Stromal cell of bone marrow (primary cell): ENCODE results near the gene COL9A2.

Source experiments
- DNase-seq: peaks from one replicate; pipeline ENCODE4 v3.0.0-alpha.2; 2012; ENCODE audit warnings: low read depth

COL9A2 gene

DNA sequence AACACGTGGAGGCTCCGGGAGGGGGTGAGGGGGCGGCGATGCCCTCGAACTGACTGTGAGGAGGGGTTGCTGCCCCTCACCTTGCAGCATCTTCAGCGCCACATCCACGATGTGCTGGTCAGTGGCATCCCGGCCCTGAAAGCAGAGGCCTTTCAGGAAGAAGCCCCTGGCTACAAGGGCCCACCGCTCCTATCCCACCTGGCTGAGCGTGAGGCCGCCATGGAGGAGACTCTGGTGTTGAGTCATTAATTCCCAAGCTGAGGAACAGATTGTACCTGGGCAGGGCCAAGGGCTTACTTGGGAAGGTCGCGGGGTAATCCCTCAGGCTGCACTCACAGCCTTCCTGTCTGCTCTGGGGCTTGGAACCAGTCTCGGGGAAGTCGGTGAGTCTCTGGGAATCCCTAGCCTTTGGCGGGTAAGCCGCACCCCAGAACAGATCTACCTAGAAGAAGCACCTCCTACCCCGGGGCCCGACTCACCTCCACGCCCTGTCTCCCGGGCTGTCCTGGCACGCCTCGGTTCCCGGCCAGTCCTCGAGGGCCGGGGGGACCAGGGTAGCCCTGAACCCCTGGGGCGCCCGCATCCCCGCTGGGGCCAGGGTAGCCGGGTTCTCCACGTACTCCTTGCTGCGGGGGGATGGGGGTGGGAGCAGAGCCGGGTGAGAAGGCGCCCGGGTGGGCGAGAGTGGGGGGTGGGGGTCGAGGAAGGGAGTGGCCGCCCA lies 13.9 kb downstream of the COL9A2 start:
- DNase-seq = no peak

DNA sequence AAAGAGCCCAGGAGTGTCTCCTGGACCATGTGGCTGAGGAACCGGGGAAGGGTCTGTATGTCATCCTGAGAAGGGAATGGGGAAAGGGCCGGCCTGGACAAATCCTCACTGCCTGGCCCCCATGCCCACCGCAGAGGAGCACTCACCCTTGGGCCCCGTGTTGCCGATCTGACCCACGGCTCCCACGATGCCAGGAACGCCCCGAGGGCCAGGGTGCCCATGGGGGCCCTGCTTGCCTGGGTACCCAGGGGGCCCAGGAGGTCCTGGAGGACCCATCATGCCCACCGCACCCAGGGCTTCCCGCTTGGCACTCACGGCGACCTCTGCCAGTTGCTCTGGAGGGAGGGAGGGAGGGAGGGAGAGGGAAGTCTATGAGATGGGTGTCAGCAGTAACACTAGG lies 14.6 kb downstream of the COL9A2 start:
- DNase-seq = no peak

DNA sequence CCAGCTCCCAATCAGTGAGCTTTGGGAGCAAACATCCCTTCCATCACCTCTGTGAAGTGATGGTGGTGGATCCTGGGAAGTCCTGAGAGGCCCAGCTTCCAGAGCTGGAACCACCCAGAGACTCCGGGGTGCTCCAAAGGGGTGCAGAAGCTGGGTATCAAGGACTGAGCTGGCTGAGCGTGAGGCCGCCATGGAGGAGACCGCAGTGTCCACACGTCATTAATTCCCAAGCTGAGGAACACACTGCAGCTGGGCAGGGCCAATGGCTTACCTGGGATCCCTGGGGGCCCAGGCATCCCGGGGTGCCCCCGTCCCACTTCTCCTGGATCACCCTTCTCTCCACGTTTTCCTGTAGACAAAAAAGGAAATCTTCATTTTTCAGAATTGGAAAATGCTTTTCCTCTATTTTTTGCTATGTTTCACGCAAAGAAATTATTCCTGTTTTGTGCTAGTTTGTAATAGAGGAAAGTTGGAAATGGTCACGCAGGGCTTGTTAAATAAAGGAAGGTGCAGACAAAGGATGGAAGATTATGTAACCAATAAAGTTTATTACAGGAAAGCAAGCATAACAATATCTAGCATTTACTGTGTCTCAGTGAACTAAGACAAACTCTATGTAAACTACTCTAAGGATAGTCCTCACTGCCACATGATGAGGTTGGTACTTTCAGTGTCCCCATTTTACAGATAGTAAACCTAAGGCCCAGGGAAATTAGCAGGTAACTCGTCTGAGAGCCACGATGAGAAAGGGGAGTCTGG lies 15.4 kb downstream of the COL9A2 start:
- DNase-seq = no peak

DNA sequence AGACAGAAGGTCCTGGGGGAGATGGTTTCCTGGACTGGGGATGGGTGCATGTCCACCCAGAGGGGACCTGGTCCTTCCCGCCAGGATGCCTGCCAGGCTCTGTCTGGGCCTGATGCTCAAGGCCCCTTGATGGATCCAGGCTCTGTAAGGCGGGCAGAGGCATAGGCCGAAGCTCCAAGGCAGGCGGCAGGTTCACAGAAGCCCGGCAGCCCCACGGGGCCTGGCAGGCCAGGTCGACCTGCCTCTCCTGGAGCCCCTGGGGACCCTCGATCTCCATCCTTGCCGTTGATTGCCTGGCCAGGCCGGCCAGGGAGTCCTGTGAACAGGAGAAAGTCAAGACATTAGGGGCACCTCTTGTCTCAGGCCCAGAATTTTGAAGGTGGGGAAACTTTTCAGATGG lies 16.0 kb downstream of the COL9A2 start:
- DNase-seq = no peak

DNA sequence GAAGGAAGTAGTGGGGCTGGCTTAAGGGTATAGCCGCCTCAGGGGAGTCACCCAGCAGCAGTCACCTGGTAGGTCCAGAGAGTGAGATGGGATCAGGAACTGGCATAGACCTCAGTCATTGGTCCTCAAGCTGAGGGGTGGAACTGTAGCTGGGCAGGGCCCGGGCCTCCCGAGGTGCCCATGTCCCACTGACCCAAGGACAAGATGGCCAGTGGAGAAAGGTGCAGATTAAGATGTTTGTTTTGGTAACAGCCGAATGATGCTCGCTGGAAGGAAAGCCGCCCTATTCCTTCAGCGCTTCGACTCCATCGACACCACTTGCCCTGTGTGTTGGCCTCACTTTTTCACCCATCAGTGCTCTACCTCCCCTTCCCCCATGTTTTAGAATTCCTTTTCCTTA lies 16.4 kb downstream of the COL9A2 start:
- DNase-seq = no peak

DNA sequence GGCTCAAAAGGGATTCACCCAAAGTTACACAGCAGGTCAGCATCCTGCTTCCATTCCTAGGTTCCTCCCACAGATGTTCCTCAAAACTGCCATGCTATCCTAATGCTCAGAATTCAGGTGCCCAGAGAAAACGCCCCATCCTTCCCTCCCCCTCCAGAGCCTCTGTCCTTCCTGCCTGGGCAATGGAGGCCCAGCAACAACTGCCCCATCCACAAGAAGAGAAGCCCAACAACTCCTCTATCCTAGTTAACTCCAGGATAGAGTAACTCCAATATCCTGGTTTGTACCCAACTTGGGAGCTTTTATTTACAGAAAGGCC lies 16.9 kb downstream of the COL9A2 start:
- no peak for DNase-seq

DNA sequence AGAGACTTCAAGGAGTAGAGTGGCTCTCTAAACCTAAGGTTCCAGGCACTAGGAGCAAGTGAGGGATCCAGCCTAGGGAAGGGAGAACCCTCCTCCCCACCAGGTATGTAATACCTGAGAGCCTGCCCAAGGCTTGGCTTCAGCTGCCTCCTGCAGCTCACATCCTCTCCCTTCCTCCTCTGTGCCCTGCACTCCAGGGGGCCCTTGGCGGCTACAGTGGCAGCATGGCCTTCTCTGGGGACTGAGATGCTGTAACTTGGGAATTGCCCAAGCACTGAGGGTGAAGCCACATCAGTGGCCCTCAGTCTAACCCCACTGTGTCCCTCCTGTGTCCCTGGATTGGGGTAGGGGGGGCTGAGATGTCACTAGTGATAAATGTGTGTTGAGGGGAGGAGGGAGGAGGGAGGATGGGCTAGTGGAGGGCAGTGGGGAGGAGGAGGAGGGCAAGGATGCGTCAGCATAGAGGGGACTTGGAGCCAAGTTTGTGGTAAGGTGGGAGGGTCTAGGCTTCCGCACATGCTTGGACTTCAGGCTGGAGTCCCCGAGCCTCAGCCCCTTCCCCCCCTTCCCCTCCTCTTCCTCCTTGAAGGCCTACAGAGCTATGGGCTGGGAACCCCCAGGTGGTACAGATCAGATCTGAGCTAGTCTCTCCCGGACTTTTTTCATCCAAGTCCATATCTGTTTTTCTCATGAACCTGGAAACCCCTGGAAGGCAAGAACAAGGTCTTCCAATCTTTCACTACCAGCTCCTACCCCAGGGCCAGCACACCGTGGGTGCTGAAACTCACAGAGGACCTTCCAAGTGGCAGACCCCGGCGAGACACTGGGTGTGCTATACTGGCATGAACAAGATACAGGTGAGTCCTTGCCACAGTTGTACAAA lies 17.5 kb downstream of the COL9A2 start:
- no peak for DNase-seq

DNA sequence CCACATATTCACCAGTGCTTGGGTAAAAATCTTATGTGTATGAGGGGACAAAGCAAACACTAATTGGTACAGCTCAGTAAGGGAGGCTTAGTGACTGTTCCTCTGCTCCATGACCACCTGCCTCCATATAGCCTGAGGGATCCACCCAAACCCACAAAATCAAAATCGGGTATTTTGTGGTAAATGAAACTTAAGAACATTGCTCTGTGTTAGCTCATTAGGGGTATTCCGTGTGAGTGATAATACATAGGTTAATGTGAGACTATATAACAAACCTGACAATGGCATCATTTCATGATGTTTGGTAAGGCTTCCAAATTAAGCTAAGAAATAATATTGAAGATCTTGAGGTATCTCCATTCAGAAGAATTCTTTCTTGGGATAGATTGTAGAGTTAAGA lies 25.8 kb downstream of the COL9A2 start:
- no peak for DNase-seq

DNA sequence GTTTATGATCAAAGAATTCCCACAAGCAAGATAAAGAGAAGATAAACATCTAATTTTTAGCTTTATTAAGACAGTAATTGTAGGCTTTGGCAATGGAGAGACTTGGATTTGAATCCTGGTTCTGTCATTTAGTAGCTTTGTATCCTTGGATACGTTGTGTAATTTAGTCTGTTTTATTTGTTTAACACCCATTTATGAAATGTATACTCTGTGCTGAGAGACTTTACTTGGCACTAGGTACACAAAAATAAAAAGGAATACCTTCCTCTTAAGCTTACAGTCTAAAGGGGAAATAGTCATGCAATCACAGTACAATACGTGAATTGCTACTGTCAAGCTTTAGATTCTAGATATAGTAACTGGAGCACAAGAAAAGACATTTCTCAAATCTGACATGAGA lies 35.2 kb downstream of the COL9A2 start:
- DNase-seq = no peak

DNA sequence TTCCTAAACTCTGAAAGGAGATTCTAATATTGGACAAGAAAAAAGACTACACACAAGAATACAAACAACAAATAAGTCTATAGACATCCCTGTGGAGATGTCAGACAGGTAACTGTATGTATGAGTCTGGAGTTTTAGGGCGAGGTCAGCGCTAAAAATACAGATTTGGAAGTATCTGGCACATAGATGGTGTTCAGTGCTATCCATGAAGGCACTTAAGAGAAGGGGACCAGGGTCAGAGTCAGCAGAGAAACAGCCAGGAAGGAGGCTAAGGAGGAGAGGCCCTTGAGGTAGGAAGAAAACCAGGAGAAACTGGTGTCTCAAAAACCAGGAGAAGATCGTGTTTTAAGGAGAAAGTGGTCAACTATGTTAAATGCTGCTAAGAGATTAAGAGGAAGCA lies 41.0 kb downstream of the COL9A2 start:
- no peak for DNase-seq

DNA sequence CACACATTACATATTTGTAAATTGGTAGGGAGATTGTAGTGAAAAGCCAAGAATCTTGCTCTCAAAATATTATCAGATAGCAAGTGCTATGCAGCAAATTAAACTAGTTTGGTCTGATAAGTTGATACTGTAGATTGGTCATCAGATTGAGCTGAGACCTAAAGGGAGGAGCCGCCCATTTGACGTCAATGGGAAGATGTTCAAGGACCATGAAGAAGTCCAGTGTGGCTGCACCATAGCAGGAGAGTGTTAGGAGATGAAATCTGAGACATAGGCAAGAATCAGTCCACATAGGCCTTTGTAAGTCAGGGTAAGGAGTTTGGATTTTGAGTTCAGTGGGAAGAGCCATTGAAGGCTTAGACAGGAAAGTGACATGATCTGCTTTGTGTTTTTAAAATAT lies 42.8 kb downstream of the COL9A2 start:
- DNase-seq = no peak

DNA sequence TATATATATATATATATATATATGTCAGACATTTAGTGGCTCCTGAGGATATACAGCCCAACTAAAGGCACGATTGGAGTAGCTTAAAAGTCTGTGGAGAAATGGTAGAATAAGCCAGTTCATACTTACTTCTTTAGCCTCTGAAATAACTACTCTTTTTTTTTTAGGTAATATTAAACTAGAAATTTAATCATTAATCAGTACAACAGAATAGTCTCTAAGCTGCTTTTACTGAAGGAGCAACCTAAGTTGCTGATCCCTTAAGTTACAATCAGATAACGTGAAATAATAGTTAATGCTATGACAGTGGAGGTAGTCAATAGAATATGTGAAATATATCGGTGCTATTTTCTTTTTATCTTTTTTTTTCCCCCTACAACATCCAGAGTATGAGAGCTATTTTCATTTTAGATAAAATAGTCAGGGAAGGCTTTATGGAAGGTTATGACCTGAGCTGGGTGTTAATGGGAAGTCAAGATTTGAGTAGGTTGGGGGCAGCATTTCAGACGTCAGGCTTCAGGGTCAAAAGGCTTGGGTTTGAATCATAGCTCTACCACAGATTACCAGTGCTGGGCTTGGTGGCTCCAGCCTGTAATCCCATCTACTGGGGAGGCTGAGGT lies 43.4 kb downstream of the COL9A2 start:
- DNase-seq = no peak

DNA sequence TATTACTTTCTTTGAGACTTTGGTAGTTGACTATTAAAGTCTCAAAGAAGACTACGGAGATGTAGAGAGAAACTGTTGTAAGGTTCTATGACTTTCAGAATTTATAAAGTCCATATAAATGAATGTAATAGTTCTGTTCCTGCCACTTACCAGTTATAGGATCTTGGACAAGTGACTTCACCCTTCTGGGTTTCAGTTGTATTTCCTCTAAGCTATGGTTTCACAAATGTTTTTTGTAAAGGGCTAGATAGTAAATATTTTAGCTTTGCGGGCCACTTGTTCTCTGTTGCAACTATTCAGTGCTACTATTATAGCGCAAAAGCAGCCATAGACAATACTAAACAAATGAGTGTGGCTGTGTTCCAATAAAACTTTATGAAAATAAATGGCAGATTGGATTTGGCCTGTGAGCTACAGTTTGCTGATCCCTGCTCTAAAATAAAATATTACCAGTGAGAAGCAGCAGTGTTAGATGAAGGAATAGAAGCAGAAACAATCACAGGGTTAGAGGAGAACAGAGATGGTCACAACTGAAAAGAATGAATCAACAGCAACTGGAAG lies 44.4 kb downstream of the COL9A2 start:
- no peak for DNase-seq

DNA sequence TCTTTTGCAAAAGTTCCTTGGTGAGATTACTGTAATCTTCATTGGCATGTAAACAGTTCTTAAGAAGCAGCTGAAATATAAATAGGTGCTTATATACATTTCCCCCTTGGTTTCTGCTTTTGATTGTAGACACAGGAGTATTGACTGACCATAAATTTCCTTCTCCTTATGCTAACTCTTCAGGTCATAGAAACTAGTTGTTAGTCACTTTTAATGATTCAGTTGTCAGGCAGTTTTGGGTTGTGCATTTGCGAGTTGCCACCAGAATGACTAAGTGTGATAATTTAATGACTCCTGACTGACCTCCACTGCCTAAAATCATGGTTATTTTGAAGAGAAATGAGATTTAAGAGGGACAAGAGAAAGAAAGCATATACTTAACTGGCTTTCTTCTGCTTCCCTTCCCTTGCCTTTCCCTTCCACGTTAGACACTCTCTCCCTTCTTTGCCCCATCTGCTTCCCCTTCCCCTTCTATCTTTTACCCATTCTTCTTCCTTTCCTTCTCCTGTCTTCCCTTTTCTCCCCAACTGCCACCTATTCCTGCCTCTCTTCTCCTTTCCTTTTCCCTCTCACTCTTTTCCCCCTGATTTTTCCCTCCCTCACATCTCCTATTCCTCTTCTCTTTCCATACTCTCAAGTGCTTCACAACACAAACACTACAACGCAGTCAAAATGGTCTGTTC lies 46.8 kb downstream of the COL9A2 start:
- peak; percentile 43 for DNase-seq

DNA sequence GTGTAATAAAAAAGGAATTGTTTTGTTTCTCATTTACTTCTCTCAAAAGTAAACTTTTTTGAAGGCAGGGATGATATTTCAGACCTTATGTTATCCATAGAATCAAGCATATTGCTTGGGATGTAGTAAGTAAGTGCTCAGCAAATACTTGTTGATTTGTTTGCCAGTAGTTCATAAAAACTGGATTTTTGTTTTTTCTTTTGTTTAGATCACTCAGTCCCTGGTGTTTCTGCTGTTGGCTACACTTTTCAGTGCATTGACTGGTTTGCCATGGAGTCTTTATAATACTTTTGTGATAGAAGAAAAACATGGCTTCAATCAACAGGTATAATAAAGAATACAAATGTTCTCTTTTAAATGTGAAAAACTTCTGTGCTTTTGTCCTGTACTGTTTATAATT lies 48.9 kb downstream of the COL9A2 start:
- DNase-seq = no peak

DNA sequence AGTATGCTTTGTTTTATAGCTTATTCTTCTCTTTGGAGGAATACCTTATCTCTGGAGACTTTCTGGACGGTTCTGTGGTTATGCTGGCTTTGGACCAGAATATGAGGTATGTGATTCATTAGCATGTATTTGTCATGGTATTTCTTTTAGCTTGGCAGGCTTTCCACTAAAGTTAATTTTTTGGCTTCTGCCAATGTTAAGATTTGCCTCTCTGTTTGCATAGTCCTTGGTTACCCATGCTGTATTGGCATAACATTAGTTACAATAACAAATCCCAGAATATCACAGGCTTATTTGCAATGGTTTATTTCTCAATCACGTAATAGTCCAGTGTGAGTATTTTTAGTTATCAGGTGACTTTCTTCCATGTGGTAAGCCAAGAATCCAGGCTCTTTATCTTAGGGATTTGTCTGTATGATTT lies 49.3 kb downstream of the COL9A2 start:
- DNase-seq = peak; percentile 99

DNA sequence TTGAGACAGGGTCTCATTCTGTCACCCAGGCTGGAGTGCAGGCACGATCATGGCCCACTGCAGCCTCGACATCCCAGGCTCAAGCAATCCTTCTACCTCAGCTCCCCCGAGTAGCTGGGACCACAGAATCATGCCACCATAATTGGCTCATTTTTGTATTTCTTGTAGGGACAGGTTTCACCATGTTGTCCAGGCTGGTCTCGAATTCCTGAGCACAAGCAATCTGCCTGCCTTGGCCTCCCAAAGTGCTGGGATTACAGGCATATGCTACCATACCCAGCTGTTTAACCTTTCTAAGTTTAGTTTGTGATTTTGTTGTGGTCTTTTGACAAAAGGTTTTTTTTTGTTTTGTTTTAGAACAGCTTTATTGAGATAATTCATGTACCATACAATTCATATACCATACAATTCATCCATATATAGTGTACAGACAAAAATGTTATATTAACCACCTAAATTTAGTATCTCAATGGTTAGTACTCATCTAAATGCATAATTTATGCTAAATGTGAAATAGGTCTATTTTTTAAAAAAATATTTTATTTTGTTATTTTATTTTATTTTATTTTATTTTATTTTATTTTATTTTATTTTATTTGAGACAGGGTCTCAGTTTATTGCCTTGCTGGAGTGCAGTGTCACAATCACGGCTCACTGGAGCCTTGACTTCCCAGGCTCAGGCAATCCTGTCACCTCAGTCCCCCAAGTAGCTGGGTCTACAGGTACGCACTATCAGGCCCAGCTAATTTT lies 50.1 kb downstream of the COL9A2 start:
- DNase-seq = no peak

DNA sequence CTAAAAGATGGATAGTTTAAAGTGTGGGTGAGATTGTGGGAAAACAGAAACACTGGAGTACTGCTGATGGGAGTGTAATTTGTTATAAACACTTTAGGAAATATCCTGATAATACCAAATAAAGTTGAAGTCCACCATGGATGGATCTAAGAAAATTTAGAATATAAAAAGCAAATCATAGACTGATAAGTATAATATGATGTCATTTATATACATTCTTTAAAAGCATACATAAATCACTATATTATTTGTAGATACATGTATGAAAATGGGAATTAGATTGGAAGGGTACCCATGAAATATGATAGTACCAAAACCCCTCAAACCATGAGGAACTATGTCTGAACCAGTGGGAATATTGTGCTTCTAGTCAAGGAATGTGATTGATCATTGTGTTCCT lies 51.2 kb downstream of the COL9A2 start:
- DNase-seq = no peak

DNA sequence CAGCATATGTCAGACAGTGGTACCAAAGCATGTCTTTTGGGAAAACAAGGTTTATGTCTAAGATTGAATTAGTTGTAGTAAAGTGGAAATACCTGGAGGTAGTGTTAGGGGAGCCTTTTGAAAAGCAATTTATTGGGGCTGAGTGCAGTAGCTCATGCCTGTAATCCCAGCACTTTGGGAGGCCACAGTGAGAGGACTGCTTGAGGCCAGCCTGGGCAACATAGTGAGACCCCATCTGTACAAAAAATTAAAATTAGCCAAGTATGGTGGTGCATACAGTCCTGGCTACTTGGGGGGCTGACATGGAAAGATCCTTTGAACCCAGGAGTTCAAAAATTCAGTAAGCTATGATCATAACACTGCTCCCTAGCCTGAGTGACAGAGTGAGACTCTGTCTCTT lies 51.8 kb downstream of the COL9A2 start:
- DNase-seq = no peak

DNA sequence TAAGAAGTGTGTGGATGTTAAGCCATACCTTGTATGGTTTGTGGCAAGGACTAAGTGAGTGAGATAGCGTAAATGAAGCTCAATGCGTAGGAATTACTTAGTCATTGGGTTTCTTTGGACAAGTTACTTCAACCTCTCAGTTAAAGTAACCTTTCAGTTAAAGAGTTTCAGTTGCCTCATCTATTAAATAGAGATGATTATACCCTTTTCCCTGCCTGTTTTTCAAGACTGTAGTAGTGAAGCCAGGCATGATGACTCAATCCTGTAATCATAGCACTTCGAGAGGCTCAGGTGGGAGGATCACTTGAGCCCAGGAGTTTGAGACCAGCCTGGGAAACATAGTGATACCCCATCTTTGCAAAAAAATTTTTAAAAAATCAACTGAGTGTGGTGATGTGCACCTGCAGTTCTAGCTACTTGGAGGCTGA lies 52.7 kb downstream of the COL9A2 start:
- no peak for DNase-seq

DNA sequence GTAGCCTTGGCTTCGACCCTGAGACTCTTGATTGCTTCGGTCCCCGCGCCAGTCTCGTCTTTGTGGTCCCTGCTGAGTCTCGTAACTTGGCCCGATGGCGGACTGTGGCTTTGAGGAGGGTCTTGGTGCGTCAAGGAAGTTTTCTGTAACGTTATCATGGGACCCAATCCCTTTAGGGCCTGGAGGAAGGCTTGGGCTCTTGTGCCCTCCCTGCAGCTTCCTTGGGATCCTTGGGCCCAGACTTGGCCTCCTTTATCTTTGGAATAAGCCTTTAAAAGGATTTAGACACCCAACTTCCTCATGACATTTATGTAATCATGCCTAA lies 58.7 kb downstream of the COL9A2 start:
- DNase-seq = no peak
